GM19455 (cell line): ENCODE results near the gene COL6A2.
"Not testable (repeated sequence)": the region's sequence is repeated elsewhere in the genome, so short reads cannot be mapped to it uniquely, and the experiment has no call there.

Experiments used
- ATAC-seq: cut with Tn5 transposase; IDR thresholded peaks from one replicate; pipeline ENCODE4 v1.9.1; 2021; ENCODE audit not compliant: unreplicated experiment

Gene COL6A2

DNA sequence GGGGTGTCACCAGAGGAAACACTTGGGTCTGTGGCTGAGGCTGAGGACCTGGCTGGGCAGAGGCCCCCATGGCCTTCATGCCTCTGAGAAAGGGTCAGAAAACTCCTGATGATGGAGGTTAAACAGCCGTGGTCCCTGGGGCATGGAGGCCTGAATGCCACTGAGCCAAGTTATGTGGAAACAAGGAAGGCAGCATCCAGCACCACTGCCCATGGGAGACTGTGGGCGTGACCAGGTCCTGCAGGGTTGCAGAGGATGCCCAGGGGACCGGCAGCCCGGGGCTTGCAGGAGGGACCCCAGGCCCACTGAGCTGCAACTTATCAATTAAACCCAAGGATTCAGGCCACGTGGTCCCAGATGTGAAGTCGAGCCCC lies 18.9 kb upstream of the COL6A2 start:
- no peak for ATAC-seq

DNA sequence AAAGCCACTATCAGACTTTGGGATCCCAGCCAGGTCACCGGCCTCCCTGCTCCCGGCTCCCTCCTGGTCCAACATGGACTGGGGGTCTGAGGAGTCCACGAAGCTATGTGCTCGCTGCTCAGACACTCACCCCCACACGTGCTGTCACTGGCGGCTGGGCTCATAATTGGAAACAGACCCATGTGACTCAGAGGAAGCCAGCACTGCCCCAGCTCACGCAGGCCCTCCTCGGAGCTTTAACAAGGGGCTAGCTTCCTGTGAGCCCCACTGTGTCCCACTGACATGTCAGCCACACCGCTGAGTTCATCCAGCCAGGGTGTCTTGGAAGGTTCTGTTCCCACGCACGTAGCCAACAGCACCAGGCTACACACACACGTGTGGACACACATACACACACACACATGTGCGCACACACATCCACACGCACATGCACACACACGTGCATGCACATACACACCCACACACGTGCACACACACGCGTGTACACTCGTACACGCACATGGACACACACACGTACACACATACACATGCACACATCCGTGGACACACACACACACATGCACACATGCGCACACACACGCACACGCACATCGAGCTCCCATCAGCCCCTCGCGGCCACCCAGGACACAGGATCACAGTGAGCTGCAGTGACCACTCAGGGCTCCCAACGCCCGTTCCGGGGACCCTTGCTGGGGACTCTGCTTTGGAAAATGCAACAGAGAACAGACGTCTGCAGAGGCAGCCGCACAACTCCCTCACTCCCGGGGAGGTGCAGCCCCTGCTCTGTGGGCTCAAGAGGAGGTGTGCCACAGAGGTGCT lies 18.4 kb upstream of the COL6A2 start:
- ATAC-seq: no peak

DNA sequence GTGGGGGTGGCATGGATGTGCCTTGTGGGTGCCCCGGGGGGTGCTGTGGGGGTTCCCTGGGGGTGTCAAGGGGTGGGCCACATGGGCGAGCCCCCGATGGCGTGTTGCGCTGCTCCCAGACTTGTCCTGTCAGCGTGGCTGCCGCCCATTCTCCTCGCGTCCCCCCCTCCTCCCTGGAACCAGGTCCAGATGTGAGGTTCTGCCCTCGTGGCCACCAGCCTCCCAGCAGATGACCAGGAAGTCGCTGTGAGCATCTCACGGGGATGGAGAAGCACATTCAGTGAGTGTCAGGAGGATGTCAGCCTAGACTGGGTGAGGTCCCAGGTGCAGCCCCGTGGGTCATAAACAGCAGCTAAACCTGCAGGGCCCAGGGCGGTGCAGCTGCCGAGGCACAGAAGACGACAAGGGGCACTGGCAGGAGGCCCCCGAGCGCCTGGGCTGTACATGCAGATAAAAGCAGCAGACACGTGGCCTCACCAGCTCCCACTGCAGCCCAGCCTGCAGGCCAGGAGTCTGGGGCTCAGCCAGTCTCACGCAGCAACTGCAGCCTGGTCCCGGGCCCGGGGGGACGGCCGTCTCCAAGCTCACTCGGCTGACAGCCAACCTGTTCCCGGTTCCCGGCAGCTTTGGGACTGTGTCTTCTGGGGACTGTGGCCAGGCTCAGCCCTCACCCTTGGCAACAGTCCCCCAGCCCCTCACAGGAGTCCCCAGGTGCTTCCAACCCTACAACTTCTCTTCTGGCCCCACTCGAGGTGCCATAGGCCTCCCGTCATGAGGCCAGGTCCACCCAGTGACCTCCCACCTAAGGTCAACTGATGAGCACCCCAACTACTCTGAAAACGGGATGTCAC lies 17.5 kb upstream of the COL6A2 start:
- no peak for ATAC-seq

DNA sequence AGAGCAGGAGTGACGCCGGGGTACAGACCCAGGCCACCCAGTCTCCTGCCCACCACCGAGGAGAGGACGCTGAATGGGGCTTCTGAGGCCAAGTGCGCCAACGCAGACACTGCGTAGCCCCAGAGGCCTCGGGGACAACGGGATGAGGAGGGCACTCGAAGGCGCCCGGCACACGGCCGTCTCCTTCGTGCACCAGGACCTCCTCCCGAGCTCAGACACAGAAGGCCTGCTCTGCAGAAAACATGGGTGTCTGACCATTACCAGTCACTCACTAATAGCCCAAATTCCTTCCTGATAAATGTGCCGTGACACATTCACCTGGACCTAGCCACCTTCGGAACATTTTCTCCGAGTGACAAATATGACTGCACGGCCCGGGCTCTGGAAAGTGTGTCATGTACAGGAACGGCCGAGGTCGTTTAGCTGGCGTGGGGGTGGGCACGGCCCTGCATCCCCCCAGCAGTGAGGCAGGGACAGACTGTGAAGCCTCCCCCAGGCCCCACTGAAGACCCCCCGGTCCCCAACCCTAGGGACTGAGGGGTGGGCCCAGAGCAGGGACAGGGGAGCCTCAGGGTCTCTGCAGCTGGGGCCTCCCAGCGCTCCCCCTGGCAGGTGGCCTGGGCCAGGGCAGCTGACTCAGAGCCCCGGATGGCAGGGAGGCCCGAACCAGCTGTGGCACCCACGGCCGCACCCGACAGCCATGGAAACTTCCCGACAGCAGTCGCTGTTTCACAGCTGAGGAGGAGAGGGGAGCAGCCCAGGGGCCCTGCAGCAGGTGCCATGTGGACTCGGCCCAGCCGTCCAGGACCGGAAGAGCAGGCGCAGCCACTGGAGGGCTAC lies 16.7 kb upstream of the COL6A2 start:
- ATAC-seq: no peak

DNA sequence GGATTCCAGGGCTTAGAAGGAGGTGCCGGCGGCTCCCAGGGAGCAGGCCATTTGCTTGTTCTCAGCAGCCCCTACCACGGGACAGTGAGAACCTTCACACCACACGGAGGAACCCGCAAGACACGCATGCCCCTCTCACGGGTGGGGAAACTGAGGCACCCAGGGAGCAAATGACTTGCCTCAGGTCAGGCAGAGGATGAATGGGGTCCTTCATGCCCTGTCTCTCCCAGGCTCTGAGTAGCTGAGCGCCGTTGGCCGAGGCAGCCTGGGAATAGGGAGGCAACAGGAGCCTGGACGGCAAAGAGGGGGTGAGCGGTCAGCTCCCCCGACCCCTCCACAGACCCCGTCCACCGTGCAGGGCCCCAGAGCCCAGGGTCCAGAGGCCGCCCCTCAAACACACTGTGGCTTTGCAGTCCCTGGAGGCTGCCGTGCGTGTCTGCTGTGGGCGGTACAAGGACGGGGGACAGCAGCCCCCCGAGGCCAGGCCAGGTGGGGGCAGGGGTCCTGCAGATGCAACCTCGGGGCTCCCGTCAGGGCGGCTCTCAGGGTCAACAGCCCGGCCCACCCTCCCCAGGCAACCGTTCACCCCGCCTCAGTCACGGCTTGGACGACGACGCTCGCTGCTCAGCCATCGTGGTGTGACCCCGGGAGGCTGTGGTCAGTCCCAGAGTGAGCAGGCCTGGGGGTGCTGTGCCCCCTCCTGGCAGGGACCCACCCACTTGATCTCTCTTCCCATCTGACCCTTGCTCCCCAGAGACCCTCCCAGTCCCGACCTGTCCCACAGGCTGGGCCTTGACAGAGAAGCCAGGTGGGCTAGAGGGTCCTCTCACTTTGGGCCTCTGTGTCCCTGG lies 15.8 kb upstream of the COL6A2 start:
- no peak for ATAC-seq

DNA sequence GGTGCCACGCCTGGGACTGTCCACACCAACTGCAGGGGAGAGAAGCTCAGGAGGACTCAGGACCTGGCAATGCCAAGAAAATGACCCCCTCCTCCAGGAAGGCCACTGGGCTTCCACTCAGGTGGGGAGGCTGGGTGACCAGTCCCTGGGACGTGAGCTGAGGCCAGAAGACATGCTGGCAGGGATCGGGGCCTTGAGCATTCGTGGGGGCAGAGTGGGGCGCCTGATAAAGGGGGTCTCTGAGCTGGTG lies 15.3 kb upstream of the COL6A2 start:
- ATAC-seq: no peak

DNA sequence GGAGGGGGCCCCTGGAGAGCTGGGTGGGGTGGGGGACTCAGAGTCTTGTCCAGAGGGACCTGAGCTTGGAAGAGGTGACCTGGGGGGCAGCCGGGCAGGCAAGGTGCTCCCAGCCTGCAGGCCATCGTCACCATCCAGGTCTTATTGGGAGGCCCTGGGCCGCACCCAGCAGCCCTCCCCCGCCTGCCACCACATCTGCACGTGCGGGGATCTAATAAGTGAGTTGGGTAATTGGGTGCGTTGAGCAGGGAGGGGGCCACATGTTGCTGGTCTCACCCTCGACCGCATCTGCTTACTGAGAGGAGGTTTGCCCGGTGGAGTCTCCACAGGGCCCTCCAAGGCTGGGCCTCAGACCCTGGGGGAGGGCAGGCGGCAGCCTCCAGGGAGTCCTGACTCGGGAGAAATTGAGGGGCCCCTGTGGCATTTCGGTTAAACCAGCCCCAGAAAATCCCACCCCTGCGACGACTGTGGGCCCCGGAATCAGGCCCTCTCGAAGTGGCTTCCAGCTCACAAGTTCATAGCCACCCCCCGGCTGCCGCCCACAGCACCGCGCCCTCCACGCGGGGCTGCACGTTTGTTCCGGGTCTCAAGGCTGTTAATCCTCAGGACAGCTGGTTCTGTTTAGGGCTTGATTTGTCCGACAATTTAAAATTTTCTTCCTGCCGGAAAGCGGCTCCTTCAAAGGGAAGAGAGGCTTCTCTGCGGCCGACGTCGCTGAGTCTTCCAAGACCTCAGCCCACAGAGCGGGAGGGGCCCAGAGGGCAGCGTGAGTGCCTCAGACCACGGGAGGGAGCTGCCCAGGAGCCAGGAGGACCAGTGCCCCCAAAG lies 14.7 kb upstream of the COL6A2 start:
- ATAC-seq: no peak

DNA sequence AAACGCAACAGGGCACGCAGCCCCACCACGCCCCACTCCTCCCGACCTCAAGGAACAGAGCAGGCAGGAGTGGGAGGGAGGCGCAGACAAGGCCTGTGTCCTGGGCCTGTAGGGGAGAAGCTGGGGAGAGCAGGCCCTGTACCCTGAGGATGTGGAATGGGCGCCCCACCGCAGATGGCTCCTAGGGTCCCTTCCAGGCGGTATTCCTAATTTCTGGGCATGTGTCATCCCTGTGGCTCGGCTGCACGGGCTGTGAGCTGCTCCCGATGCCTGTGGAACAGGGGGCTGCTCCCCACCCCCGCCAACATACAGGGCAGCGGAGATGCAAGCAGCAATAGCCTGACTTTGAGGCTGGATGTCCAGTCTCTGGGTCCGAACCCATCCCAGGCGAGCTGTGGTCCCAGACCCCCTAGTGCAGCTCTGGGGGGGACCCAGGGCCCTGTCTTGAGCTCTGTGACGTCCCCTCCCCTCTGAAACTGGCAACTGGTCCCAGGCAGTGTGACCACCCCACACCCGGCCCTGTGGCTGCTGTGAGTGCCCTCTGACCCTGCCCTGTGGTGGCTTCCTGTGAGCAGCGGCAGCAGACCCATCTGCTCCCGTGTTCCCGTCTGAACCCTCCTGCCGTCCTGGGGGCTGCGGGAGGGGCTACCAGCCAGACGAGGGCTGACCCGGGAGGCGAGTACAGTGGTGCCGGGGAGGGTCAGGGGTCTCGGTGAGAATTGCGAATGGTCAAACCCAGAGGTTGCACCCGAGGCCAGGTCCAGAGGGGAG lies 13.9 kb upstream of the COL6A2 start:
- ATAC-seq: no peak

DNA sequence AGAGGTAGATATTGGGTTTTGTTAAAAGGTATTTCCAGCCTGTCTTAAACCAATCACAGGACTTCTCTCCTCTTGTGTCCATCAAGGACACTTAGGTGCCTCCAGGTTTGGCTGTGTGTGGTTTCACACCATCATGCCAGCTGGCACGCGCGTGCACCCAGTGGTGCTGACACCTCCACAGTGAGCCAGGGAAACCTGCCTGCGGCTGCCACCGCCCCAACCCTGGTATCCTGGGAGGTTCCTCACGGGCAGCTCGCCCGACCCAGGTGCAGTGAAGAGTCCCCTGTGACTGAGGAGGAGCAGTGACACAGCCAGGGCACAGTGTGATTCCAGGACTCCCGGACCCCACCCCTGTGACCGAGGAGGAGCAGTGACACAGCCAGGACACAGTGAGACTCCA lies 13.2 kb upstream of the COL6A2 start:
- no peak for ATAC-seq

DNA sequence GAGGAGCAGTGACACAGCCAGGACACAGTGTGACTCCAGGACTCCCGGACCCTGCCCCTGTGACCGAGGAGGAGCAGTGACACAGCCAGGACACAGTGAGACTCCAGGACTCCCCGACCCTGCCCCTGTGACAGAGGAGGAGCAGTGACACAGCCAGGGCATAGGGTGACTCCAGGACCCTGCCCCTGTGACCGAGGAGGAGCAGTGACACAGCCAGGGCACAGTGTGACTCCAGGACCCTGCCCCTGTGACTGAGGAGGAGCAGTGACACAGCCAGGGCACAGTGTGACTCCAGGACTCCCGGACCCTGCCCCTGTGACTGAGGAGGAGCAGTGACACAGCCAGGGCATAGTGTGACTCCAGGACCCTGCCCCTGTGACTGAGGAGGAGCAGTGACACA lies 12.7 kb upstream of the COL6A2 start:
- ATAC-seq: not testable (repeated sequence)

DNA sequence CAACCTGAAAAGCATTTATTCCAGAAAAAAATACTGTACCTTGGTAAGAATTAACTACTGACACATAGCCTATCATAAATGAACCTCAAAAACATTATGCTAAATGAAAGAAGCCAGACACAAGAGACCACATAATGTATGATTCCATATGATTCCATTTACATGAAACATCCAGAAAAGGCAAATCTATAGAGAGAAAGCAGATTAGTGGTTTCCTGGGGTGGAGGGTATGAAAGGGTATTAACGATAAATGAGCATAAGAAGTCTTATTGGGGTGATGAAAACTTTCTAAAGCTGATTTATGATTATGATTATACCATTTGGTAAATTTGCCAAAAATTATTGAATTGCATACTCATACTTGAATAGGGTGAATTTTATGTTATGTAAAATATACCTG lies 10.3 kb upstream of the COL6A2 start:
- ATAC-seq: no peak

DNA sequence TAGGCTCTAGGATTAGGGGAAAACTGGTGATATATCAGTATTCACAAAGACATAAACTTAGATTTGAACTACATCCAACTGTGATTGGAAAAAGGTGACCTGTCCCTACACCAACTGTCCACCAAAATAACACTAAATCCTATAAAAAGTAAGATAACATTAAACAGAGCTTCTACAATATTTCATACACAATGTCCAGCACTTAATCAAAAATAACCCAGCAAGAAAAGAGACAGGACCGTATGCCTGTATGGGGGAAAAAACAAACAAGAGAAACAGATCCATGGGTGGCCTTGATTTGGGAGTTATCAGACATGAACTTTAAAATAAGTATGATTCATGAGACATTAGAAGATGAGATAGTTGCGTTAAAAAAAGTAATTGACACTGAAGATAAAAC lies 9.7 kb upstream of the COL6A2 start:
- no peak for ATAC-seq

DNA sequence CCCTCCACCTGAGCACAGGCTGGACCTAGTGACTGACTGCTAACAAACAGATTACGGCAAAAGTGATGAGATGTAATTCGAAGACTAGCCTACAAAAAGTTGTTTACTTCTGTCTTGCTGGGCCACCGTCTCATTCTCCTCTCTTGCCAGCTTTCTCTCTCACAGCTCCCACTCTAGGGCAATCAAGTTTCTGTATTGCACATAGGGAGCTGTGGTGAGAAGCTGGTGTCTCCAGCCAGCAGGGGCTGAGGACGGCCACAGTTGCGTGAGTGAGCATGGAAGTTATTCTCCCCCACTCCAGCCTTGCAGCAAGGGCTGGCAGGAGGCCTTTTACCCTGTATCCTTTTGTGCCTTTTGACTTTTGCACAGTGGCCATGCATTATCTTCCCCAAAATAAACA lies 8.6 kb upstream of the COL6A2 start:
- no peak for ATAC-seq

DNA sequence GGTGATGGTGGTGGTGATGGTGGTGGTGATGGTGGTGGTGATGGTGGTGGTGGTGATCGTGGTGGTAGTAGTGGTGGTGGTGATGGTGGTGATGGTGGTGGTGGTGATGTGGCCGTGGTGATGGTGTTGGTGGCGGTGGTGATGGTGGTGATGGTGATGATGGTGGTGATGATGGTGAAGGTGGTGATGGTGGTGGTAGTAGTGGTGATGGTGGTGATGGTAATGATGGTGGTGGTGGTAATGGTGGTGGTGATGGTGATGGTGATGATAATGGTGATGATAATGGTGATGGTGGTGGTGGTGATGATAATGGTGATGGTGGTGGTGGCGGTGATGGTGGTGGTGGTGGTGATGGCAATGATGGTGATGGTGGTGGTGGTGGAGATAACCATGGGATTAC lies 6.8 kb upstream of the COL6A2 start:
- no peak for ATAC-seq

DNA sequence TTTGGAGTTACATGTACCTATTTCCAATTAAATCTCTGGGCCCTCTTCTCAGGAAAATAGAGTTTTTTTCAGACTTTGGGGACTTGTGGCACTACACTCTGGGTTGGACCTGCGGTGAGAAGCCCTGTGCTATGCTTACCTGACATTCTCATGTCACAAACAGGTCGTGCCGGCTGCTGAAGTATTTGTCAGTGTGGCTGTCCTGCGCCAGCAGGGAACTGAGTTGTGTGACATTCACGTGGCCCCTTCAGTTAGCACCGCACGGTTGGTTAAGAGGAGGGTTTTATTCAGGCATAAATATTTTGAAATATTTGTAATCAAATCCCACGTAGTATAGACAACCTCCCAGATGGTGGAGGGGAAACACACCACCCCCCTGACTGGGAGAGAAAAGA lies 6.3 kb upstream of the COL6A2 start:
- no peak for ATAC-seq

DNA sequence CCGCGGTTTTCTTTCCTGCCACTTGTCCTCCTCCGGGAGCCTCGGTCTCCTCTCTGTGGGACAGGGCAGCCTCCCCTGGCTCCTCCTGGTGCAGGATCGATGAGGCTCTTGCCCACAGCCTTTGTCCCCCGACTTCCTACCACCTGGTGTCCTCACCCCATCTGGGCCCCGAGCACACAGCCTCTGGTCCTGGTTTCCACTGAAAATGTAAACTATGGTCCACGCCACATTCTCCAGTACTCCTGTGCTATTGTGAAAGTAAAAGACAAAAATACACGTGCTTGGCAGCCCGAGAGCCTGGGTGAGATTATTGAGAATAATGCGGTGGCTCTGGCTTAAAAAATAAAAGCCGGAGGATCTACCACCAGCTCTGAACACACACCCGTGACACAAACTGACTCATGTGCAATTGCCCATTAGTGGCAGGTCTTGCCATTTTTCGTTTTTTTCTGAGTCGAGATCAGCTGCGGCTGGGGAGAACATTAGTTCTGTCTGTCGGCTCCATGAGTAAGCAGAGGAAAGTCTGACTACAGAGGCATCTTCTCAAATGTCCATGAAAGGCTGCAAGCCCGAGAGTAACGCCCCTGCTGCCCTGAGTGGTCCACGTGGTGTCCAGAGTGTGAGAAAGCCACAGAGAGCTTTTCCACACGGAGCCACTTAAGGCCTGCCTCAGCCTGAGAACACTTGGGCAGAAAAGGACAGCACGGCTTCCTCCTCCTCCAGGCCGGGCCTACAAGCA lies 5.7 kb upstream of the COL6A2 start:
- ATAC-seq: no peak

DNA sequence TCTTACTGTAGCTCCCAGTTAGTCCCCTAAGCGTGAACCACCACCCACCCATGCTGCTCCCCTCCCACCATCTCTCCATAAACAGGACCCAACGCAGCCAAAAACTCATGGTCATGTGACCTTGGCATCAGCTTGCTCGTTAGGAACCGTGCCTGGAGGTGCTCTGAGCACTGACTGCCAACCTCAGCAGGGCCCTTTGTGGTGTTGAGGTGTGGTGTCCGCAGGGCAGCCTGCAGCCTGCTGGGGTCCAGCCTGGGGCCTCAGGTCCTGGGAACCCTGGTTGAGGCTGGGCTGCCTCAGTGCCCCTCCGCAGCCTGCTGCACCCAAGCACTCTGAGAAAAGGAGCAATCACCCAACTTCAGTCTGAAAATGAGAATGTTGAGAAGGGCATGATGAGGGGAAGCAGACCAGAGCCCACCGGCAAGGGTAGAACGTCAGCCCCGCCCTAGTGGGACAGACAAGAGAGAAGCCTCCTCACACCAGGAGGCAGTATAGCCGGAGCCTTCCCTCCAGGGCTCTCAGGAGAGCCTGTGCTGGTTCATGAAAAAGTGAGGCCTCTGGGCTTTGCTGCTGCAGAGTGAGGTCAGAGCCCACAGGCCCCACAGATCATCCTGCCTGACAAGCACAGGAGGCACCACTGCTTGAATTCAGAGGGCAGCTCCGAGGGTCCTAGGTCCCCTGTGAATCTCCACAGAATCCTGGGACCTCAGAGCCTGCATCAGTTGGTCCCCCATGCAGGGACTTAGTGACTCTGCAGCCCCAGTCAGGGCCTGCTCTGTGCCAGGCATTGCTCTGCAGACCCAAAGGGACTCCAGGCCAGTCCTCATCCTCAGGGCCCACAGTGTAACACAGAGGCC lies 4.9 kb upstream of the COL6A2 start:
- no peak for ATAC-seq
